ENCODE data around the gene DHRSX. TPM values are rescaled to one million over a fixed set of nuclear protein-coding genes. Genes with fewer than 3 reads are reported as not detected.

The DHRSX gene
- polyA plus RNA-seq, 3 donors: 12.9 to 33.2 (median 28.3) TPM

- peaks cover 0 to 5% (median 0%) of the 10 kb centered on the region in 7 donors for H3K9me3 Mint-ChIP-seq
- Histone ChIP-seq H3K27me3 (ENCODE audit: control insufficient read depth in 2 of 2, insufficient read depth in 2 of 2, low read length in 2 of 2) (no peaks in the 10 kb centered on the region), H3K36me3 (replicated peaks in 1 of 2; ENCODE audit: control insufficient read depth in 1 of 2, insufficient read depth in 2 of 2, low read length in 2 of 2) (peaks cover 45 to 61% of the 10 kb centered on the region in 2 donors), H3K4me2 (replicated peaks; ENCODE audit: extremely low read depth, low read length, poor library complexity, severe bottlenecking) (no peak overlapping the region), H3K4me3 (replicated peaks in 1 of 3; ENCODE audit: low read depth in 2 of 3, low read length in 3 of 3) (no peak overlapping the region), H2AFZ (ENCODE audit: insufficient read depth, low read depth, low read length, poor library complexity, severe bottlenecking) (no peak overlapping the region), H3K9ac (ENCODE audit: insufficient read depth, low read length, poor library complexity, severe bottlenecking) (no peak overlapping the region), H3K4me1 (ENCODE audit: control insufficient read depth in 1 of 2, insufficient read depth in 2 of 2, low read length in 2 of 2) (peaks cover 9% of the 10 kb centered on the region in 2 donors), H3K79me2 (ENCODE audit: insufficient read depth, low read length) (peaks cover 77% of the 10 kb centered on the region), H3K27ac (ENCODE audit: low read depth in 1 of 2, low read length in 2 of 2) (no peak overlapping the region), H3K9me3 (replicated peaks in 1 of 2; ENCODE audit: control insufficient read depth in 1 of 2, insufficient read depth in 1 of 2, low read length in 2 of 2) (no peaks in the 10 kb centered on the region), H4K20me1 (ENCODE audit: insufficient read depth, low read length) (peaks cover 68% of the 10 kb centered on the region)
- peaks cover 11% of the 10 kb centered on the region for H3K4me1 Mint-ChIP-seq
- WGBS (ENCODE audit: insufficient coverage): 95% methylated on average over 19 of the region's 22 CpGs
- H3K4me3 Mint-ChIP-seq: no peak overlapping the region
- H3K27me3 Mint-ChIP-seq (ENCODE audit: low read depth in 3 of 3): peaks cover 0 to 4% (median 2%) of the 10 kb centered on the region in 3 donors
- intact Hi-C loops (cut with micrococcal nuclease): loop anchor here in 1 of 2 donors (10.0 kb wide), 1 partner anchor 112 kb away; no protein-coding TSS in a partner anchor
- TF ChIP-seq, protein P1, sequence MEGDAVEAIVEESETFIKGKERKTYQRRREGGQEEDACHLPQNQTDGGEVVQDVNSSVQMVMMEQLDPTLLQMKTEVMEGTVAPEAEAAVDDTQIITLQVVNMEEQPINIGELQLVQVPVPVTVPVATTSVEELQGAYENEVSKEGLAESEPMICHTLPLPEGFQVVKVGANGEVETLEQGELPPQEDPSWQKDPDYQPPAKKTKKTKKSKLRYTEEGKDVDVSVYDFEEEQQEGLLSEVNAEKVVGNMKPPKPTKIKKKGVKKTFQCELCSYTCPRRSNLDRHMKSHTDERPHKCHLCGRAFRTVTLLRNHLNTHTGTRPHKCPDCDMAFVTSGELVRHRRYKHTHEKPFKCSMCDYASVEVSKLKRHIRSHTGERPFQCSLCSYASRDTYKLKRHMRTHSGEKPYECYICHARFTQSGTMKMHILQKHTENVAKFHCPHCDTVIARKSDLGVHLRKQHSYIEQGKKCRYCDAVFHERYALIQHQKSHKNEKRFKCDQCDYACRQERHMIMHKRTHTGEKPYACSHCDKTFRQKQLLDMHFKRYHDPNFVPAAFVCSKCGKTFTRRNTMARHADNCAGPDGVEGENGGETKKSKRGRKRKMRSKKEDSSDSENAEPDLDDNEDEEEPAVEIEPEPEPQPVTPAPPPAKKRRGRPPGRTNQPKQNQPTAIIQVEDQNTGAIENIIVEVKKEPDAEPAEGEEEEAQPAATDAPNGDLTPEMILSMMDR (IDR thresholded peaks at IDR 0.05): no peak
- H3K27ac Mint-ChIP-seq: peak overlapping the region in 2 of 7 donors; percentile 28 to 41
- no peak for DNase-seq
- peaks cover 47 to 58% of the 10 kb centered on the region in 2 donors for H3K36me3 Mint-ChIP-seq
Measured at GRCh38 chrX:2492531-2493218, 8.1 kb downstream of the DHRSX start.

- H3K4me1 ChIP-seq (ENCODE audit: control insufficient read depth in 1 of 2, insufficient read depth in 2 of 2, low read length in 2 of 2): no peaks in the 10 kb centered on the region
- Mint-ChIP-seq H3K27me3 (ENCODE audit: low read depth in 3 of 3) (peaks cover 0 to 4% (median 0%) of the 10 kb centered on the region in 3 donors), H3K27ac (no peak overlapping the region), H3K4me3 (no peak overlapping the region), H3K9me3 (peaks cover 0 to 5% (median 1%) of the 10 kb centered on the region in 7 donors), H3K36me3 (peaks cover 56 to 67% of the 10 kb centered on the region in 2 donors), H3K4me1 (peaks cover under 1% of the 10 kb centered on the region)
- H3K27ac ChIP-seq (ENCODE audit: low read depth in 1 of 2, low read length in 2 of 2): no peak overlapping the region
- H3K4me3 ChIP-seq (replicated peaks in 1 of 3; ENCODE audit: low read depth in 2 of 3, low read length in 3 of 3): no peak overlapping the region
- 100% methylated on average over 15 of the region's 22 CpGs for WGBS (ENCODE audit: insufficient coverage)
- intact Hi-C loops (cut with micrococcal nuclease): loop anchor here in 1 of 2 donors (10.0 kb wide), 1 partner anchor 114 kb away; no protein-coding TSS in a partner anchor
- no peaks in the 10 kb centered on the region for H3K27me3 ChIP-seq (ENCODE audit: control insufficient read depth in 2 of 2, insufficient read depth in 2 of 2, low read length in 2 of 2)
- H3K9ac ChIP-seq (ENCODE audit: insufficient read depth, low read length, poor library complexity, severe bottlenecking): no peak overlapping the region
- TF ChIP-seq, protein P1 (IDR thresholded peaks at IDR 0.05): no peak
- peaks cover 65% of the 10 kb centered on the region for H3K79me2 ChIP-seq (ENCODE audit: insufficient read depth, low read length)
- H2AFZ ChIP-seq (ENCODE audit: insufficient read depth, low read depth, low read length, poor library complexity, severe bottlenecking): no peak overlapping the region
- no peak overlapping the region for H3K4me2 ChIP-seq (replicated peaks; ENCODE audit: extremely low read depth, low read length, poor library complexity, severe bottlenecking)
- no peaks in the 10 kb centered on the region for H3K9me3 ChIP-seq (replicated peaks in 1 of 2; ENCODE audit: control insufficient read depth in 1 of 2, insufficient read depth in 1 of 2, low read length in 2 of 2)
- peaks cover 53 to 78% of the 10 kb centered on the region in 2 donors for H3K36me3 ChIP-seq (replicated peaks in 1 of 2; ENCODE audit: control insufficient read depth in 1 of 2, insufficient read depth in 2 of 2, low read length in 2 of 2)
- DNase-seq: no peak
- H4K20me1 ChIP-seq (ENCODE audit: insufficient read depth, low read length): peaks cover 86% of the 10 kb centered on the region
Measured at GRCh38 chrX:2490634-2491033, 10.1 kb downstream of the DHRSX start.

Data from CD14-positive monocyte (primary cell).